ENCODE results near the gene PSMF1.
A peak's percentile ranks its signal among the peaks of the same experiment; 100 is the strongest.

The PSMF1 gene

GRCh38 chr20:1165521-1165920 is 47.1 kb downstream of the PSMF1 start:
- peaks cover 92% of the 10 kb centered on the region for H3K36me3 ChIP-seq (ENCODE audit: low read depth)
- no peak overlapping the region for H3K4me3 ChIP-seq (ENCODE audit: severe bottlenecking)
- ATAC-seq (ENCODE audit: low read depth), result no peak
- H3K27ac ChIP-seq (ENCODE audit: poor library complexity, severe bottlenecking), result no peak overlapping the region
- DNase-seq (ENCODE audit: low spot score), result no peak
- H3K27me3 ChIP-seq (ENCODE audit: insufficient read depth, poor library complexity, severe bottlenecking), result no peaks in the 10 kb centered on the region
- H3K4me1 ChIP-seq (ENCODE audit: insufficient read depth, poor library complexity, severe bottlenecking), result no peaks in the 10 kb centered on the region
- no peak for TF ChIP-seq CTCF (IDR thresholded peaks at IDR 0.05; ENCODE audit: poor library complexity, severe bottlenecking)
- no peaks in the 10 kb centered on the region for H3K9me3 ChIP-seq (ENCODE audit: severe bottlenecking)

GRCh38 chr20:1165941-1166340 is 47.5 kb downstream of the PSMF1 start:
- Histone ChIP-seq H3K27ac (ENCODE audit: poor library complexity, severe bottlenecking) (no peak overlapping the region), H3K36me3 (ENCODE audit: low read depth) (peaks cover 87% of the 10 kb centered on the region), H3K4me1 (ENCODE audit: insufficient read depth, poor library complexity, severe bottlenecking) (no peaks in the 10 kb centered on the region), H3K27me3 (ENCODE audit: insufficient read depth, poor library complexity, severe bottlenecking) (no peaks in the 10 kb centered on the region), H3K9me3 (ENCODE audit: severe bottlenecking) (no peaks in the 10 kb centered on the region), H3K4me3 (ENCODE audit: severe bottlenecking) (no peak overlapping the region)
- TF ChIP-seq CTCF (IDR thresholded peaks at IDR 0.05; ENCODE audit: poor library complexity, severe bottlenecking), result no peak
- DNase-seq (ENCODE audit: low spot score) (no peak), ATAC-seq (ENCODE audit: low read depth) (no peak)

DNA sequence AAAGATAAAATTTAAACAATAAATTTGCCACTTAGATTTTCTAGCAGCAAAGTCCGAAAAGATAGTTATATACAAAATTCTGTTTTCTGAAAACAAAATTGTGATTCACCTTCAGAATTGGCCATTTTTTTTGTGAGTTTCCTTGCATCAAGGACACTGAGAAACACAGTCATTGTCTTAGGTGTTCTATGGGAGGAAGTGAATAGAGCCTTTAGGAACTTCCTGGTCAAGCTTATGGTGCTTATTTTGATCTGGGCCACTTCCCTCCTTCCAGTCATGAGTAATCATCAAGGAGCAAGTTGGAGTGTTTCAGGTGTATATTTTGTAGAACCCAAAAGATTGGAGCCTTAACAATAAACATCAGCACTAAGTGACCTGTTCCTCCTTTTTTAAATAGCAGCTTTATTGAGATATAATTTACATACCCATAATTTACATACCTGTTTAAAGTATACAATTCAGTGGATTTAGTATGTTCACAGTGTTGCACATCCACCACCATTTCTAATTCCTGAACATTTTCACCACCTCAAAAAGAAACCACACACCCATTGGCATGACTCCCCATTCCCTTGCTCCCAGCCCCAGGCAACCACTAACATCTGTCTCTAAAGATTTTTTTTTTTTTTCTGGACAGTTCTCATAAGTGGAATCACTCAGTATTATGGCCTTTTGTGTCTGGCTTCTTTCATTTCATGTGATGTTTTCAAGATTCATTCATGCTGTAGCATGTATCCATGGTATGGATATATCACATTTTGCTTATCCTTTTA is 48.7 kb downstream of the PSMF1 start:
- Histone ChIP-seq H3K27ac (ENCODE audit: poor library complexity, severe bottlenecking) (no peak overlapping the region), H3K4me1 (ENCODE audit: insufficient read depth, poor library complexity, severe bottlenecking) (no peaks in the 10 kb centered on the region), H3K9me3 (ENCODE audit: severe bottlenecking) (no peaks in the 10 kb centered on the region), H3K36me3 (ENCODE audit: low read depth) (peaks cover 79% of the 10 kb centered on the region), H3K4me3 (ENCODE audit: severe bottlenecking) (no peak overlapping the region), H3K27me3 (ENCODE audit: insufficient read depth, poor library complexity, severe bottlenecking) (no peaks in the 10 kb centered on the region)
- no peak for ATAC-seq (ENCODE audit: low read depth)
- no peak for TF ChIP-seq CTCF (IDR thresholded peaks at IDR 0.05; ENCODE audit: poor library complexity, severe bottlenecking)
- no peak for DNase-seq (ENCODE audit: low spot score)

GRCh38 chr20:1169224-1169623 is 50.8 kb downstream of the PSMF1 start:
- ATAC-seq (ENCODE audit: low read depth), result no peak
- H3K36me3 ChIP-seq (ENCODE audit: low read depth), result peaks cover 58% of the 10 kb centered on the region
- TF ChIP-seq CTCF (IDR thresholded peaks at IDR 0.05; ENCODE audit: poor library complexity, severe bottlenecking), result no peak
- H3K4me3 ChIP-seq (ENCODE audit: severe bottlenecking), result no peak overlapping the region
- no peaks in the 10 kb centered on the region for H3K27me3 ChIP-seq (ENCODE audit: insufficient read depth, poor library complexity, severe bottlenecking)
- H3K4me1 ChIP-seq (ENCODE audit: insufficient read depth, poor library complexity, severe bottlenecking), result no peaks in the 10 kb centered on the region
- no peaks in the 10 kb centered on the region for H3K9me3 ChIP-seq (ENCODE audit: severe bottlenecking)
- DNase-seq (ENCODE audit: low spot score), result no peak
- H3K27ac ChIP-seq (ENCODE audit: poor library complexity, severe bottlenecking), result no peak overlapping the region

DNA sequence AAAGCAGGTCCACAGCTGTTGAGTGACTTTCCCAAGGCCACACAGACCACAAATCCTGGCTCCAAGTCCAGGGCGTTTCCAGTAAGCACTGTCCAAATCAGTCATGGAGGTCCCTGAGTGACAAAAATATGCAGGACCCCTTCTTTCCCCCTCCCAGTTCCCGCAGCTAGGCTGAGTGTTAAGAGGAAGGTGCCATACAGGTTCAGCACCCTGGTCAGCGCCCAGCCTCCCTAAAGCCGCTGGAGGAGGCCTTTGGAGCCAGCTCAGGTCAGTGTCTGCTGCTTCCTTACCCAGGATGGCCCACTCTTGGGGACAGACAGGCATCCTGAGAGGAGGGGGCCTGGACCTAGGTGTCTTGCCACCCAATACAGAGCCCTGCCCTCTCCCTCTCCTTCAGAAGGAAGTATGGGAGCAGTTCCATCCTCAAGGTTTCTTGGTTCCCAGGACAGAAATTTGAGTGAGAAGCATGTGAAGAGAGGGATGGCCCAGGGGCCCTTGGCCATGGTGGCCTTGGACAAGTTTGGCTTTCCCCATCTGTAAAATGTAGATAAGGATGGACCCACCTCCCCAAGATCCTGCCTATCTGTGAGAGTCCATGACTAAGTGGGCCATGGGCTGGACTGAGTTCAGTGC is 53.2 kb downstream of the PSMF1 start:
- TF ChIP-seq CTCF (IDR thresholded peaks at IDR 0.05; ENCODE audit: poor library complexity, severe bottlenecking), result no peak
- no peaks in the 10 kb centered on the region for H3K4me1 ChIP-seq (ENCODE audit: insufficient read depth, poor library complexity, severe bottlenecking)
- no peak overlapping the region for H3K4me3 ChIP-seq (ENCODE audit: severe bottlenecking)
- H3K36me3 ChIP-seq (ENCODE audit: low read depth), result peaks cover 35% of the 10 kb centered on the region
- H3K27me3 ChIP-seq (ENCODE audit: insufficient read depth, poor library complexity, severe bottlenecking), result no peaks in the 10 kb centered on the region
- ATAC-seq (ENCODE audit: low read depth), result peak; percentile 43; the same call in 2 of the 3 replicates
- no peaks in the 10 kb centered on the region for H3K9me3 ChIP-seq (ENCODE audit: severe bottlenecking)
- no peak overlapping the region for H3K27ac ChIP-seq (ENCODE audit: poor library complexity, severe bottlenecking)
- no peak for DNase-seq (ENCODE audit: low spot score)
